K562 treated with DMSO at 1 percent for 48 hours (cell line): ENCODE data around the gene B3GNT4. TPM values are rescaled to one million over a fixed set of nuclear protein-coding genes. Genes with fewer than 3 reads are reported as not detected.

ENCODE experiments used
- total RNA-seq: library from RNA; unstranded; fragments of 300-600 nt; gene quantifications from 2 replicates; pipeline ENCODE4 v1.2.3, GENCODE V29; 2022; ENCODE audit warnings: low replicate concordance; ENCODE audit errors: extremely low read depth

B3GNT4 gene
- total RNA-seq: not detected in 2 replicates

GRCh38 chr12:122203301-122204166 is at the start of gene B3GNT4:
B3GNT4 (plus strand) TSS chr12:122203709; CDS start chr12:122204619, 910 bp downstream.

GRCh38 chr12:122174155-122174845 is 29.2 kb upstream of the B3GNT4 start, which contains the start of gene IL31:
IL31 (minus strand) TSS chr12:122174221; CDS start chr12:122174172, 49 bp downstream.

GRCh38 chr12:122182887-122183587 is 20.5 kb upstream of the B3GNT4 start, which contains the start of gene LRRC43:
LRRC43 (plus strand) TSS chr12:122183123; CDS start chr12:122183145, 22 bp downstream.

GRCh38 chr12:122225683-122226365 is 22.3 kb downstream of the B3GNT4 start, which contains the start of gene DIABLO:
DIABLO (minus strand) TSS chr12:122226052; CDS start chr12:122226014, 38 bp downstream.

Other genes starting within 250 kb of the B3GNT4 start
- gene BCL7A, start 181.8 kb upstream of the B3GNT4 start, total RNA-seq: not detected in 2 replicates
- gene MLXIP, start 125.0 kb upstream of the B3GNT4 start, total RNA-seq: not detected in 2 replicates
- not detected in 2 replicates for gene IL31, start 29.5 kb upstream of the B3GNT4 start, total RNA-seq
- gene LRRC43, start 20.6 kb upstream of the B3GNT4 start, total RNA-seq: not detected in 2 replicates
- gene DIABLO, start 22.3 kb downstream of the B3GNT4 start, total RNA-seq: not detected in 2 replicates
- not detected in 2 replicates for gene VPS33A, start 62.8 kb downstream of the B3GNT4 start, total RNA-seq
- not detected in 2 replicates for gene CLIP1, start 219.0 kb downstream of the B3GNT4 start, total RNA-seq